SJSA1 (cell line): ENCODE results near the gene COL20A1. TPM values are rescaled to one million over a fixed set of nuclear protein-coding genes. Genes with fewer than 3 reads are reported as not detected.

ENCODE experiments used
- DNase-seq, 2 experiments: peaks; one replicate each; pipeline ENCODE4 v3.0.0-alpha.2; 2015 to 2020; ENCODE audit warnings: low spot score in 2 of 2, low read depth in 1 of 2
- H3K27ac ChIP-seq: fragments of 250-450 bp; sonication (Bioruptor Pico); 2 replicates; pipeline ENCODE4 v1.5.1; 2020; ENCODE audit warnings: mild to moderate bottlenecking, moderate library complexity
- H3K27me3 ChIP-seq: fragments of 250-450 bp; sonication (Bioruptor Pico); replicated peaks from 2 replicates; pipeline ENCODE4 v1.5.1; 2020; ENCODE audit warnings: mild to moderate bottlenecking, moderate library complexity
- H3K36me3 ChIP-seq: fragments of 250-450 bp; sonication (Bioruptor Pico); 2 replicates; pipeline ENCODE4 v1.5.1; 2020; ENCODE audit warnings: mild to moderate bottlenecking
- H3K4me1 ChIP-seq: fragments of 250-450 bp; sonication (Bioruptor Pico); replicated peaks from 2 replicates; pipeline ENCODE4 v1.6.1; 2021; ENCODE audit warnings: mild to moderate bottlenecking
- H3K4me3 ChIP-seq: fragments of 250-450 bp; sonication (Bioruptor Pico); 2 replicates; pipeline ENCODE4 v1.5.1; 2020; ENCODE audit warnings: mild to moderate bottlenecking
- H3K9me3 ChIP-seq: fragments of 250-450 bp; sonication (Bioruptor Pico); replicated peaks from 2 replicates; pipeline ENCODE4 v1.5.1; 2020; ENCODE audit warnings: mild to moderate bottlenecking
- total RNA-seq: library from RNA; depleted of rRNA; stranded (reverse); fragments of >200 nt; shearing (Covaris generic); gene quantifications from 2 replicates; pipeline ENCODE4 v1.2.3, GENCODE V29; 2014

Gene COL20A1
- total RNA-seq, 1 experiment from 2014 or later: not detected

GRCh38 chr20:63254606-63255384, 38.2 kb upstream of the COL20A1 start:
- 0 out of 2 replicates have a peak, but pooled peaks cover 3% of the 10 kb centered on the region for H3K4me1 ChIP-seq
- H3K27me3 ChIP-seq: peaks cover 65% of the 10 kb centered on the region
- no peaks in the 10 kb centered on the region for H3K9me3 ChIP-seq
- H3K27ac ChIP-seq: no peak overlapping the region
- no peak for DNase-seq
- H3K36me3 ChIP-seq: no peaks in the 10 kb centered on the region
- no peak overlapping the region for H3K4me3 ChIP-seq

DNA sequence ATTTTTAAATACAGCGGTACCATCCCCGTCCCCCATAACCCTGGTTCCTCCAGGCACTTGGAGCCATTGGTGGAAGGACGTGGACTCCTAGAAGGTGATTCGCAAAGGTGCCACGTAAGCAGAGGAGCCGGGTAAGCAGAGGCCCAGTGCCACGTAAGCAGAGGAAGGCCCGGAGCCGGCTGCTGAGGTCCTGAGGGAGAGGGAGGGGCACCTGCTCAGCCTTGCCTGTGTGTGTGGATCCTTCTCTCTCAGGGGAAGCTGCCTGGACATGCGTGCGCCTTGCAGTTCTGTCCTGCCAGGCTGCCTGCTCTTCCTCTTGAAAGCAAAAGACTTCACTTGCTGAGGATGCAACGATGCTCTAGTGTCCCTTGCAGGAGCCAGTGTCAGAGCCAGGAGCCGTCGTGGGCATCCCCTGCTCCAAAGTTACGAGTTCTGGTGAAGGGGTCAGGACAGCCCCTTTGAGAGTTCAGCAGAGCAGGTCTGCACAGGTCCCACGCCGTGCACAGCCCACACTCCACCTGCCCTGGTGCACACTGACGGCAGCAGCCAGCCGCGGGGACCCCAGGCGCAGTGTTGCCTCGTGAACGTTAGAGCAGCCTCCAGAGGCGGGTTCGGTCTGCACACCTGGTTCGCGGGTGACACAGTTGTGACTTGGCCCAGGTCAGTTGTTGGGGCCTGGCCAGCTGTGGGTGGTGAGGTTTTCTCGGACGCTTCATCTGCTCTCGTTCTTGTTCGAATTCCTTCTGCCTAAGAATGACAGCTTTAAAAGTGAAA, 36.9 kb upstream of the COL20A1 start:
- no peak overlapping the region for H3K4me3 ChIP-seq
- no peaks in the 10 kb centered on the region for H3K9me3 ChIP-seq
- peaks cover 79% of the 10 kb centered on the region for H3K27me3 ChIP-seq
- no peak overlapping the region for H3K27ac ChIP-seq
- no peaks in the 10 kb centered on the region for H3K36me3 ChIP-seq
- no peak for DNase-seq
- 0 out of 2 replicates have a peak, but pooled peaks cover 3% of the 10 kb centered on the region for H3K4me1 ChIP-seq

- H3K36me3 ChIP-seq: no peaks in the 10 kb centered on the region
- peaks cover 83% of the 10 kb centered on the region for H3K27me3 ChIP-seq
- H3K27ac ChIP-seq: no peak overlapping the region
- no peaks in the 10 kb centered on the region for H3K9me3 ChIP-seq
- H3K4me3 ChIP-seq: no peak overlapping the region
- DNase-seq: no peak
- 0 out of 2 replicates have a peak, but pooled peaks cover 3% of the 10 kb centered on the region for H3K4me1 ChIP-seq
Measured at GRCh38 chr20:63256954-63257353, 36.0 kb upstream of the COL20A1 start.

DNA sequence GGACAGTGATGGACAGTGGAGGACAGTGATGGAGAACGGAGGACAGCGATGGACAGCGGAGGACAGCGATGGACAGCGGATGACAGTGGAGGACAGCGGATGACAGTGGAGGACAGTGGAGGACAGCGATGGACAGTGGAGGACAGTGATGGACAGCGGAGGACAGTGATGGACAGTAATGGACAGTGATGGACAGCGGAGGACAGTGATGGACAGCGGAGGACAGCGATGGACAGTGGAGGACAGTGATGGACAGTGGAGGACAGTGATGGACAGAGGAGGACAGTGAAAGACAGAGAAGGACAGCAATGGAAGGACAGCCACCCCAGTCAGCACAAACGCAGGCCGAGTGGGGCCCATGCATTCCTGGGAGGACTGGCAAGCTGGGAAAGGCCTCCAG, 35.4 kb upstream of the COL20A1 start:
- DNase-seq: no peak
- H3K9me3 ChIP-seq: no peaks in the 10 kb centered on the region
- peaks cover 80% of the 10 kb centered on the region for H3K27me3 ChIP-seq
- no peak overlapping the region for H3K4me3 ChIP-seq
- H3K4me1 ChIP-seq: 0 out of 2 replicates have a peak, but pooled peaks cover 3% of the 10 kb centered on the region
- H3K36me3 ChIP-seq: no peaks in the 10 kb centered on the region
- H3K27ac ChIP-seq: no peak overlapping the region

DNA sequence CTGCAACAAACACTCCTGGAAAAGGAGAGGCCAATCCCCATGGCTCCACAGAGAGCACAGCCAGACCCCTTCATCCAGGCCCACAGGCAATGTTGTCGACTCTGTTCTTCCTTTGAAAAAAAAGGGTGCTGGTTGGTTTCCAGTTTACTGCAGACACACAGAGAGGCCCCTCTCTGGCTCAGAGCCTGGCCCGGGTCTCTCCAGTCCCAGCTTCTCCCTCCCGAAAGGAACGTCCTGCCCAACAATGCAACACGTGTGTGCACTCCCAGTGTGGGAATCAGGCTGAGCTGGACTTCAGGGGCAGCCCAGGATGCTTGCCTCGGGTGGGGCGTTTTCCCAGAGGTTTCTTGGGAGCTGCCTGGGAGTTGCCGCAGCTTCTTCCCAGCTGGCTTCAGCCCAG, 34.2 kb upstream of the COL20A1 start:
- Histone ChIP-seq H3K4me1 (0 out of 2 replicates have a peak, but pooled peaks cover 3% of the 10 kb centered on the region), H3K9me3 (no peaks in the 10 kb centered on the region), H3K36me3 (no peaks in the 10 kb centered on the region), H3K27me3 (peaks cover 81% of the 10 kb centered on the region), H3K4me3 (no peak overlapping the region), H3K27ac (no peak overlapping the region)
- no peak for DNase-seq

DNA sequence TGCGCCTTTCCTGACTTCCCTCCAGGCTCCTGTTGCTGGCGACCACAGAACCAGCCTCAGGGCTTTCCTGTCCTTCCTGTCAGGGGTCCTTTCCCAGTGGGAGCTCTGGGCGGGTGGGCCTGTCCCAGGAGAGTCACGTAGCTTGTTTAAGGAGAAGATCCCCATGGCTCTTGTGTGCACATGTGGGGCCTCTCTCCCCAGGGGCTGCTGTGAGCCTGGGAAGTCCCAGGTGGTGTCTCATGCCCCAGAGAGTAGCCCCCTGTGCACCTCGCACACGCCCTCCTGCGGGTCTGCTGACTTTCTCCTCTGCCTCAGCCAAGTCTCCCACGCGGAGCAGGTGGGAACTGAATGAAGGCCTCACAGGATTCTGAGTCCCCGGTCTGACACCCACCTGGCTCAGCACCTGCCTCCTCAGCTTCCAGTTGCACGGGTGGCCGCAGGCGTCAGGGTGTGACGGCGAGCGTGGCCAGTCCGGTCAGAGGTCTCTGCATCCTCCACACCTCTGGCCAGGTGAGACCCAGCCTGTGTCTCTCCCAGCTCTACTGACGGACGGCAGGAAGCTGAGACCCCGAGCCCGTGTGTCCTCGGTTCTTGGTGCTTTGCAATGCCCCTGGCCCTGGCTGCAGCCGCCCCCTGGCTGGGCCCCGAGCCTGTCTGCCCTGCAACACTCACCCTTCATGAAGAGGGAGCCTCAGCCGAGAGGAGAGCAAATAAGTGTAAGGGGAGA, 33.1 kb upstream of the COL20A1 start:
- H3K27me3 ChIP-seq: peaks cover 82% of the 10 kb centered on the region

DNA sequence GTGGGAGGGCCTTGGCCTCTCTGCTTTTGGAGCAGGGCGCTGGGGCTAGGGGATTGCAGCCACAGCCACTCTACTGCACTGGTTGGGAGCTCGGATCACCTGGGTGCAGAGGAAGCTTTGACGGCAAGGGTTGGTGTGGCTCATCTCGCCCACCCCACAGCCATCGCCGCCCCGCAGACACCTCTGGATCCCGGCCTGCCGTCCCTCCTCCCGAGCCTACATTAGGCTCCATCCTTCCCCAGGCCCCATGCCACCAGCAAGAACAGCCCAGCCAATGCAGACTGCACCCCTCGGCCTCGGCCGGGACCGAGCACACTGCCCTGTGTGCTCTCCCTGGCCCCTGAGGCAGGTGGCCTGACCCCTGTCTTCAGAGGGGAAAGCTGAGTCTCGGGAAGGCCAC, 32.5 kb upstream of the COL20A1 start:
- H3K4me3 ChIP-seq: no peak overlapping the region
- no peaks in the 10 kb centered on the region for H3K9me3 ChIP-seq
- no peaks in the 10 kb centered on the region for H3K4me1 ChIP-seq
- no peaks in the 10 kb centered on the region for H3K36me3 ChIP-seq
- H3K27me3 ChIP-seq: peaks cover 80% of the 10 kb centered on the region
- H3K27ac ChIP-seq: no peak overlapping the region
- DNase-seq: no peak

More for the DNA sequence above, 33.1 kb upstream of the COL20A1 start:
- no peak overlapping the region for H3K4me3 ChIP-seq
- no peak for DNase-seq
- no peaks in the 10 kb centered on the region for H3K36me3 ChIP-seq
- no peaks in the 10 kb centered on the region for H3K4me1 ChIP-seq
- H3K27ac ChIP-seq: no peak overlapping the region
- no peaks in the 10 kb centered on the region for H3K9me3 ChIP-seq

GRCh38 chr20:63261060-63261794, 31.8 kb upstream of the COL20A1 start:
- Histone ChIP-seq H3K27ac (no peak overlapping the region), H3K9me3 (no peaks in the 10 kb centered on the region), H3K27me3 (peaks cover 80% of the 10 kb centered on the region), H3K4me3 (no peak overlapping the region), H3K36me3 (no peaks in the 10 kb centered on the region), H3K4me1 (no peaks in the 10 kb centered on the region)
- DNase-seq: no peak

DNA sequence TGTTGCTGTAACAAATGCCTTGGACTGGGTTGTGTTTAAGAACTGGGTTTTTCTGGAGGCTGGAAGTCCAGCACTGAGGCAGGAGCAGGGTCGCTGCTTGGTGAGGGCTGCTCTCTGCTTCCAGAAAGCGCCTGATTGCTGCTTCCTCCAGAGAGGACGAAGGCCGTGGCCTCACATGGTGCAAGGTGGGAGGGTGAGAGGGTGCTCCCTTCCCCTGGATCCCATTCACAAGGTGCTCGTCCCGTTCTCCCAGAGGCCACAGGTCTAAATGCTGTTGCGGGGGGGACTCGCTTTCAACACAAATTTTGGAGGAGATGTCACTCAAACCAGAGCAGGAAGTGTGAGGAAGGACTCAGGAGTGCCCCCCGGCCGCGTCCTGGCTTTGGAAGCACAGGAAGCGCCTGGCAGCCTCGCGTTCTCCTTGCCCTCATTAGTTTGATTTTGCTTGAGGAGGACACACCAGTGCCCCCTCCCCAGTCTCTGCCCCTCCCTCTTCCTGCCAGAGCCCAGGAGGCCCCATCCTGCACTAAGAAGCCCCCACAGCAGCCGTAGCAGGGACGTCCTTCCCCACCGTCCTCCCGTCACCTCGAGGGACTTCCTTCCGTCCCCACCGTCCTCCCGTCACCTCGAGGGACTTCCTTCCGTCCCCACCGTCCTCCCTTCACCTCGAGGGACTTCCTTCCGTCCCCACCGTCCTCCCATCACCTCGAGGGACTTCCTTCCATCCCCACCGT, 31.0 kb upstream of the COL20A1 start:
- no peak for DNase-seq
- no peaks in the 10 kb centered on the region for H3K36me3 ChIP-seq
- H3K4me1 ChIP-seq: no peaks in the 10 kb centered on the region
- no peaks in the 10 kb centered on the region for H3K9me3 ChIP-seq
- H3K27me3 ChIP-seq: peaks cover 76% of the 10 kb centered on the region
- no peak overlapping the region for H3K27ac ChIP-seq
- H3K4me3 ChIP-seq: no peak overlapping the region

GRCh38 chr20:63262836-63263235, 30.1 kb upstream of the COL20A1 start:
- Histone ChIP-seq H3K27ac (no peak overlapping the region), H3K27me3 (peaks cover 78% of the 10 kb centered on the region), H3K4me3 (no peak overlapping the region), H3K4me1 (no peaks in the 10 kb centered on the region), H3K9me3 (no peaks in the 10 kb centered on the region), H3K36me3 (no peaks in the 10 kb centered on the region)
- DNase-seq: no peak

DNA sequence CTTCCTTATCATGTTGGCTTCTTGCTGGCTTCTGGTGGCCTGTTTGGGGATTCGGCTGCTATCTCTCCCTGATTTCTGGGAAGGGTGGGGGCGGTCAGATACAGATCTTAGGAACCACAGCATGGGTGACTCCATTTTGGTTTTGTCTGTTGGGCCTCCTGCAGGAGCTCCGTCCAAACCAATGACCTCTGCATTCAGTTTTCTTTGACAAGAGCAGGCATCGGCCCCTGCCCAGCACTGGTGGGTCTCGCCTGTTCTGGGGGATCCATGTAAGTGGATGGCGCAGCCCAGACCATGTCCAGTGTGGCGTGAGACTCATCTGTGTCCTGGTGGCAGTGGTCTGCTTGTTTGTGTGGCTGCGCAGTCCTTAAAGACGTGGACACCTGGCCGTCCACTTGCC, 29.0 kb upstream of the COL20A1 start:
- H3K36me3 ChIP-seq: no peaks in the 10 kb centered on the region
- no peaks in the 10 kb centered on the region for H3K9me3 ChIP-seq
- no peak for DNase-seq
- H3K27me3 ChIP-seq: peaks cover 77% of the 10 kb centered on the region
- H3K4me1 ChIP-seq: no peaks in the 10 kb centered on the region
- H3K27ac ChIP-seq: no peak overlapping the region
- no peak overlapping the region for H3K4me3 ChIP-seq

GRCh38 chr20:63264519-63264918, 28.5 kb upstream of the COL20A1 start:
- Histone ChIP-seq H3K27me3 (peaks cover 71% of the 10 kb centered on the region), H3K4me1 (no peaks in the 10 kb centered on the region), H3K4me3 (no peak overlapping the region), H3K36me3 (no peaks in the 10 kb centered on the region), H3K27ac (no peak overlapping the region), H3K9me3 (no peaks in the 10 kb centered on the region)
- no peak for DNase-seq
